ENCODE data around the gene CYP19A1. TPM values are rescaled to one million over a fixed set of nuclear protein-coding genes. Genes with fewer than 3 reads are reported as not detected.

Gene CYP19A1
- total and polyA plus RNA-seq, 4 donors = 0.03 to 124 (median 0.50) TPM; not detected in 1

GRCh38 chr15:51267703-51268083 lies 70.7 kb downstream of the CYP19A1 start:
- Histone ChIP-seq H3K36me3 (ENCODE audit: control insufficient read depth in 4 of 4, insufficient read depth in 3 of 4, low read depth in 1 of 4, low read length in 3 of 4) (no peaks in the 10 kb centered on the region), H3K4me1 (ENCODE audit: control insufficient read depth in 4 of 4, insufficient read depth in 4 of 4, low read length in 3 of 4) (peaks cover 3 to 14% (median 10%) of the 10 kb centered on the region in 4 donors), H3K27ac (ENCODE audit: low read depth in 1 of 2, low read length in 2 of 2) (no peak overlapping the region), H3K9me3 (ENCODE audit: control insufficient read depth in 4 of 4, low read length in 3 of 4) (peaks cover 0 to 3% (median 0%) of the 10 kb centered on the region in 4 donors), H3K4me3 (ENCODE audit: low read depth in 1 of 3, low read length in 3 of 3) (peak overlapping the region in 1 of 3 donors; percentile 51), H3K27me3 (ENCODE audit: control insufficient read depth in 4 of 4, insufficient read depth in 4 of 4, low read length in 3 of 4) (peaks cover 0 to 14% (median 3%) of the 10 kb centered on the region in 4 donors), H3K9ac (ENCODE audit: low read depth in 1 of 2, low read length in 2 of 2) (no peak overlapping the region)
- DNase-seq (ENCODE audit: low spot score) = no peak
- TF ChIP-seq SP1 (IDR thresholded peaks at IDR 0.05) = no peak
- TF ChIP-seq RAD21 (IDR thresholded peaks at IDR 0.05) = no peak
- no peak for TF ChIP-seq FOXA2 (IDR thresholded peaks at IDR 0.05)
- no peak for TF ChIP-seq JUND (IDR thresholded peaks at IDR 0.05)
- TF ChIP-seq ATF3 (IDR thresholded peaks at IDR 0.05) = no peak
- TF ChIP-seq YY1 (IDR thresholded peaks at IDR 0.05) = no peak
- no peak for TF ChIP-seq NR2F2 (IDR thresholded peaks at IDR 0.05)
- no peak for TF ChIP-seq GABPA (IDR thresholded peaks at IDR 0.05 in 1 of 2, conservative IDR thresholded peaks at IDR 0.05 in 1 of 2)
- no peak for TF ChIP-seq EGR1 (IDR thresholded peaks at IDR 0.05; ENCODE audit: low read depth in 2 of 2)
- TF ChIP-seq MAX (IDR thresholded peaks at IDR 0.05) = no peak
- TF ChIP-seq REST (IDR thresholded peaks at IDR 0.05) = no peak
- no peak for TF ChIP-seq TAF1 (conservative IDR thresholded peaks at IDR 0.05)
- no peak for TF ChIP-seq CTCF (IDR thresholded peaks at IDR 0.05; ENCODE audit: low read depth, low read length, missing input control)
- 14% methylated on average over 11 of the region's 11 CpGs for WGBS

GRCh38 chr15:51267051-51267702 lies 71.2 kb downstream of the CYP19A1 start:
- H3K4me3 ChIP-seq (ENCODE audit: low read depth in 1 of 3, low read length in 3 of 3) = peak overlapping the region in 2 of 3 donors; percentile 25 to 51
- peak; percentile 41 for DNase-seq (ENCODE audit: low spot score)
- peaks cover 3 to 14% (median 10%) of the 10 kb centered on the region in 4 donors for H3K4me1 ChIP-seq (ENCODE audit: control insufficient read depth in 4 of 4, insufficient read depth in 4 of 4, low read length in 3 of 4)
- no peak overlapping the region for H3K9ac ChIP-seq (ENCODE audit: low read depth in 1 of 2, low read length in 2 of 2)
- no peaks in the 10 kb centered on the region for H3K36me3 ChIP-seq (ENCODE audit: control insufficient read depth in 4 of 4, insufficient read depth in 3 of 4, low read depth in 1 of 4, low read length in 3 of 4)
- peaks cover 0 to 3% (median 0%) of the 10 kb centered on the region in 4 donors for H3K9me3 ChIP-seq (ENCODE audit: control insufficient read depth in 4 of 4, low read length in 3 of 4)
- H3K27me3 ChIP-seq (ENCODE audit: control insufficient read depth in 4 of 4, insufficient read depth in 4 of 4, low read length in 3 of 4) = peaks cover 0 to 13% (median 3%) of the 10 kb centered on the region in 4 donors
- TF ChIP-seq MAX (IDR thresholded peaks at IDR 0.05) = no peak
- TF ChIP-seq GABPA (IDR thresholded peaks at IDR 0.05 in 1 of 2, conservative IDR thresholded peaks at IDR 0.05 in 1 of 2) = no peak
- TF ChIP-seq JUND (IDR thresholded peaks at IDR 0.05) = no peak
- no peak for TF ChIP-seq NR2F2 (IDR thresholded peaks at IDR 0.05)
- no peak for TF ChIP-seq HNF4A (conservative IDR thresholded peaks at IDR 0.05)
- TF ChIP-seq YY1 (IDR thresholded peaks at IDR 0.05) = no peak
- no peak for TF ChIP-seq HNF4G (IDR thresholded peaks at IDR 0.05)
- TF ChIP-seq SP1 (IDR thresholded peaks at IDR 0.05) = no peak
- no peak for TF ChIP-seq CTCF (IDR thresholded peaks at IDR 0.05; ENCODE audit: low read depth, low read length, missing input control)
- no peak for TF ChIP-seq ATF3 (IDR thresholded peaks at IDR 0.05)
- TF ChIP-seq EGR1 (IDR thresholded peaks at IDR 0.05; ENCODE audit: low read depth in 2 of 2) = no peak
- 3% methylated on average over 47 of the region's 47 CpGs for WGBS
- no peak overlapping the region for H3K27ac ChIP-seq (ENCODE audit: low read depth in 1 of 2, low read length in 2 of 2)
